ENCODE measurements around the gene LTBP3. TPM values are rescaled to one million over a fixed set of nuclear protein-coding genes. Genes with fewer than 3 reads are reported as not detected.

The LTBP3 gene
- total and polyA plus RNA-seq, 2 of the 13 experiments (the other 11 are each of a cell fraction or from before 2014, with no cell fraction given): 12.2 to 68.1 TPM

DNA sequence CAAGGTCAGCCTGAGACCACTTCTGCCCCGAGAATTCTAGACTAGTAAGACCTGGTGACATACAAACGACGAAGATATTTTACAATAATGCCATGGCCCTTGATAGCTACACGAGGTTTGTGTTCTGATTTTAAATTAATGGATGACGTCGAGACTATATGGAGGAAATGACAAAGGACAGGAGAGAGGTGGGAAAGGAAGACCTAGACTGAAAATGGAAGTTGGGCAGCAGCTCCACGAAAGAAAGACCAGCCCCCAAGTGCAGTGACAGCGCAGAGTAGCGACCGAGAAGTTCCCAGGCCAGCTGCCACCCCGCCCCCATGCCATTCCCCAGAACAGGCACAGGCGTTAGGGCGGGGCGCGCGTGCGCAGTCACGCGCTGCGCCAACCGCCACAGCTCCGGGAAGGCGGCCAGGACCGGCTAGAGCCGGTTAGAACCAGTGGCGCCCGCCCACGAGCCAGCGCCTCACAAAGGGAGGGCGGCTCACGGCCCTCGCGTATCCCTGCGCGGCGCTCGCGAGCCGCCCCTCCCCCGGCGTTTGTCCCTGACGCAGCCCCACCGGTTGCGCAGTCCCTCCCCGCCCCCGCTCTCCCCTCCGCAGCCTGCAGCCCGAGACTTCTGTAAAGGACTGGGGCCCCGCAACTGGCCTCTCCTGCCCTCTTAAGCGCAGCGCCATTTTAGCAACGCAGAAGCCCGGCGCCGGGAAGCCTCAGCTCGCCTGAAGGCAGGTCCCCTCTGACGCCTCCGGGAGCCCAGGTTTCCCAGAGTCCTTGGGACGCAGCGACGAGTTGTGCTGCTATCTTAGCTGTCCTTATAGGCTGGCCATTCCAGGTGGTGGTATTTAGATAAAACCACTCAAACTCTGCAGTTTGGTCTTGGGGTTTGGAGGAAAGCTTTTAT, 60.8 kb downstream of the LTBP3 start (continued):
- TF ChIP-seq, protein P1, sequence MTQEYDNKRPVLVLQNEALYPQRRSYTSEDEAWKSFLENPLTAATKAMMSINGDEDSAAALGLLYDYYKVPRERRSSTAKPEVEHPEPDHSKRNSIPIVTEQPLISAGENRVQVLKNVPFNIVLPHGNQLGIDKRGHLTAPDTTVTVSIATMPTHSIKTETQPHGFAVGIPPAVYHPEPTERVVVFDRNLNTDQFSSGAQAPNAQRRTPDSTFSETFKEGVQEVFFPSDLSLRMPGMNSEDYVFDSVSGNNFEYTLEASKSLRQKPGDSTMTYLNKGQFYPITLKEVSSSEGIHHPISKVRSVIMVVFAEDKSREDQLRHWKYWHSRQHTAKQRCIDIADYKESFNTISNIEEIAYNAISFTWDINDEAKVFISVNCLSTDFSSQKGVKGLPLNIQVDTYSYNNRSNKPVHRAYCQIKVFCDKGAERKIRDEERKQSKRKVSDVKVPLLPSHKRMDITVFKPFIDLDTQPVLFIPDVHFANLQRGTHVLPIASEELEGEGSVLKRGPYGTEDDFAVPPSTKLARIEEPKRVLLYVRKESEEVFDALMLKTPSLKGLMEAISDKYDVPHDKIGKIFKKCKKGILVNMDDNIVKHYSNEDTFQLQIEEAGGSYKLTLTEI (CRISPR knock-in tag; conservative IDR thresholded peaks at IDR 0.05): no peak
- TF ChIP-seq KAT2B (IDR thresholded peaks at IDR 0.05; ENCODE audit: borderline replicate concordance, low read depth, low read length) (no peak), FOXC1 (CRISPR knock-in tag; IDR thresholded peaks at IDR 0.05; ENCODE audit: borderline replicate concordance) (peak; percentile 84), NR3C1 (CRISPR knock-in tag; IDR thresholded peaks at IDR 0.05) (no peak), SOX6 (IDR thresholded peaks at IDR 0.05) (no peak), SOX6 (CRISPR knock-in tag; IDR thresholded peaks at IDR 0.05) (peak; percentile 90), DR1 (CRISPR knock-in tag; IDR thresholded peaks at IDR 0.05) (peak; percentile 60), DMAP1 (CRISPR knock-in tag; IDR thresholded peaks at IDR 0.05) (peak; percentile 99), NPAS2 (CRISPR knock-in tag; IDR thresholded peaks at IDR 0.05; ENCODE audit: borderline replicate concordance) (no peak), NR2F6 (IDR thresholded peaks at IDR 0.05) (no peak), NR2F6 (CRISPR knock-in tag; IDR thresholded peaks at IDR 0.05) (0 out of 2 replicates have a peak, but pooled peaks have one; percentile 50), ZNF207 (IDR thresholded peaks at IDR 0.05; ENCODE audit: borderline replicate concordance) (no peak), ZNF264 (CRISPR knock-in tag; IDR thresholded peaks at IDR 0.05) (no peak)
- TF ChIP-seq, protein P2, sequence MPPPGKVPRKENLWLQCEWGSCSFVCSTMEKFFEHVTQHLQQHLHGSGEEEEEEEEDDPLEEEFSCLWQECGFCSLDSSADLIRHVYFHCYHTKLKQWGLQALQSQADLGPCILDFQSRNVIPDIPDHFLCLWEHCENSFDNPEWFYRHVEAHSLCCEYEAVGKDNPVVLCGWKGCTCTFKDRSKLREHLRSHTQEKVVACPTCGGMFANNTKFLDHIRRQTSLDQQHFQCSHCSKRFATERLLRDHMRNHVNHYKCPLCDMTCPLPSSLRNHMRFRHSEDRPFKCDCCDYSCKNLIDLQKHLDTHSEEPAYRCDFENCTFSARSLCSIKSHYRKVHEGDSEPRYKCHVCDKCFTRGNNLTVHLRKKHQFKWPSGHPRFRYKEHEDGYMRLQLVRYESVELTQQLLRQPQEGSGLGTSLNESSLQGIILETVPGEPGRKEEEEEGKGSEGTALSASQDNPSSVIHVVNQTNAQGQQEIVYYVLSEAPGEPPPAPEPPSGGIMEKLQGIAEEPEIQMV (CRISPR knock-in tag; IDR thresholded peaks at IDR 0.05; ENCODE audit: low read depth): peak; percentile 23; the same call in 1 of the 2 replicates
- TF ChIP-seq, protein P3, sequence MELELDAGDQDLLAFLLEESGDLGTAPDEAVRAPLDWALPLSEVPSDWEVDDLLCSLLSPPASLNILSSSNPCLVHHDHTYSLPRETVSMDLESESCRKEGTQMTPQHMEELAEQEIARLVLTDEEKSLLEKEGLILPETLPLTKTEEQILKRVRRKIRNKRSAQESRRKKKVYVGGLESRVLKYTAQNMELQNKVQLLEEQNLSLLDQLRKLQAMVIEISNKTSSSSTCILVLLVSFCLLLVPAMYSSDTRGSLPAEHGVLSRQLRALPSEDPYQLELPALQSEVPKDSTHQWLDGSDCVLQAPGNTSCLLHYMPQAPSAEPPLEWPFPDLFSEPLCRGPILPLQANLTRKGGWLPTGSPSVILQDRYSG (CRISPR knock-in tag; IDR thresholded peaks at IDR 0.05): no peak
- TF ChIP-seq, protein P4, sequence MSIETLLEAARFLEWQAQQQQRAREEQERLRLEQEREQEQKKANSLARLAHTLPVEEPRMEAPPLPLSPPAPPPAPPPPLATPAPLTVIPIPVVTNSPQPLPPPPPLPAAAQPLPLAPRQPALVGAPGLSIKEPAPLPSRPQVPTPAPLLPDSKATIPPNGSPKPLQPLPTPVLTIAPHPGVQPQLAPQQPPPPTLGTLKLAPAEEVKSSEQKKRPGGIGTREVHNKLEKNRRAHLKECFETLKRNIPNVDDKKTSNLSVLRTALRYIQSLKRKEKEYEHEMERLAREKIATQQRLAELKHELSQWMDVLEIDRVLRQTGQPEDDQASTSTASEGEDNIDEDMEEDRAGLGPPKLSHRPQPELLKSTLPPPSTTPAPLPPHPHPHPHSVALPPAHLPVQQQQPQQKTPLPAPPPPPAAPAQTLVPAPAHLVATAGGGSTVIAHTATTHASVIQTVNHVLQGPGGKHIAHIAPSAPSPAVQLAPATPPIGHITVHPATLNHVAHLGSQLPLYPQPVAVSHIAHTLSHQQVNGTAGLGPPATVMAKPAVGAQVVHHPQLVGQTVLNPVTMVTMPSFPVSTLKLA (IDR thresholded peaks at IDR 0.05): peak; percentile 77
- TF ChIP-seq, protein P5, sequence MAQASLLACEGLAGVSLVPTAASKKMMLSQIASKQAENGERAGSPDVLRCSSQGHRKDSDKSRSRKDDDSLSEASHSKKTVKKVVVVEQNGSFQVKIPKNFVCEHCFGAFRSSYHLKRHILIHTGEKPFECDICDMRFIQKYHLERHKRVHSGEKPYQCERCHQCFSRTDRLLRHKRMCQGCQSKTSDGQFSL (CRISPR knock-in tag; IDR thresholded peaks at IDR 0.05): no peak; the same call in 1 of the 2 replicates
- TF ChIP-seq, protein P6, sequence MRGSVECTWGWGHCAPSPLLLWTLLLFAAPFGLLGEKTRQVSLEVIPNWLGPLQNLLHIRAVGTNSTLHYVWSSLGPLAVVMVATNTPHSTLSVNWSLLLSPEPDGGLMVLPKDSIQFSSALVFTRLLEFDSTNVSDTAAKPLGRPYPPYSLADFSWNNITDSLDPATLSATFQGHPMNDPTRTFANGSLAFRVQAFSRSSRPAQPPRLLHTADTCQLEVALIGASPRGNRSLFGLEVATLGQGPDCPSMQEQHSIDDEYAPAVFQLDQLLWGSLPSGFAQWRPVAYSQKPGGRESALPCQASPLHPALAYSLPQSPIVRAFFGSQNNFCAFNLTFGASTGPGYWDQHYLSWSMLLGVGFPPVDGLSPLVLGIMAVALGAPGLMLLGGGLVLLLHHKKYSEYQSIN (CRISPR knock-in tag; IDR thresholded peaks at IDR 0.05; ENCODE audit: borderline replicate concordance): no peak
- TF ChIP-seq, protein P7, sequence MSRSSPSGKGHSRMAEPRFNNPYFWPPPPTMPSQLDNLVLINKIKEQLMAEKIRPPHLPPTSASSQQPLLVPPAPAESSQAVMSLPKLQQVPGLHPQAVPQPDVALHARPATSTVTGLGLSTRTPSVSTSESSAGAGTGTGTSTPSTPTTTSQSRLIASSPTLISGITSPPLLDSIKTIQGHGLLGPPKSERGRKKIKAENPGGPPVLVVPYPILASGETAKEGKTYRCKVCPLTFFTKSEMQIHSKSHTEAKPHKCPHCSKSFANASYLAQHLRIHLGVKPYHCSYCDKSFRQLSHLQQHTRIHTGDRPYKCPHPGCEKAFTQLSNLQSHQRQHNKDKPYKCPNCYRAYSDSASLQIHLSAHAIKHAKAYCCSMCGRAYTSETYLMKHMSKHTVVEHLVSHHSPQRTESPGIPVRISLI (CRISPR knock-in tag; IDR thresholded peaks at IDR 0.05; ENCODE audit: borderline replicate concordance): peak; percentile 74; the same call in 1 of the 2 replicates
- TF ChIP-seq, protein P8, sequence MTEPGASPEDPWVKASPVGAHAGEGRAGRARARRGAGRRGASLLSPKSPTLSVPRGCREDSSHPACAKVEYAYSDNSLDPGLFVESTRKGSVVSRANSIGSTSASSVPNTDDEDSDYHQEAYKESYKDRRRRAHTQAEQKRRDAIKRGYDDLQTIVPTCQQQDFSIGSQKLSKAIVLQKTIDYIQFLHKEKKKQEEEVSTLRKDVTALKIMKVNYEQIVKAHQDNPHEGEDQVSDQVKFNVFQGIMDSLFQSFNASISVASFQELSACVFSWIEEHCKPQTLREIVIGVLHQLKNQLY (CRISPR knock-in tag; IDR thresholded peaks at IDR 0.05): peak; percentile 76; the same call in 1 of the 2 replicates
